T-helper 17 cell (primary cell): ENCODE data around the gene PCDH9. TPM values are rescaled to one million over a fixed set of nuclear protein-coding genes. Genes with fewer than 3 reads are reported as not detected.

Experiments used
- ATAC-seq: fragments of 150-1000 bp; cut with Tn5 transposase; 2 replicates; pipeline ENCODE4 v1.10.0; 2021; ENCODE audit warnings: mild to moderate bottlenecking, moderate library complexity
- DNase-seq, 3 donors: peaks; one replicate each; pipeline versions ENCODE4 v3.0.0 to v3.0.0-alpha.2; 2020 to 2021
- H3K9me3 ChIP-seq: one replicate; pipeline ENCODE4 v1.7.0; 2013; ENCODE audit warnings: low read length, mild to moderate bottlenecking; ENCODE audit not compliant: control insufficient read depth, poor library complexity, severe bottlenecking
- H3K27ac Mint-ChIP-seq: one replicate; pipeline ENCODE4 v1.8.0; 2022; ENCODE audit warnings: mild to moderate bottlenecking, moderate library complexity, mixed read lengths
- H3K27me3 Mint-ChIP-seq: one replicate; pipeline ENCODE4 v1.8.0; 2022; ENCODE audit warnings: mixed read lengths
- H3K36me3 Mint-ChIP-seq: one replicate; pipeline ENCODE4 v1.8.0; 2022; ENCODE audit warnings: low read depth, mixed read lengths
- H3K4me1 Mint-ChIP-seq: one replicate; pipeline ENCODE4 v1.8.0; 2022; ENCODE audit warnings: mild to moderate bottlenecking, mixed read lengths
- H3K4me3 Mint-ChIP-seq: one replicate; pipeline ENCODE4 v1.8.0; 2022; ENCODE audit warnings: mild to moderate bottlenecking, moderate library complexity, mixed read lengths
- total RNA-seq, 4 donors: library from RNA in 2 of 4; stranded (reverse) in 2 of 4; gene quantifications; one replicate each; pipeline ENCODE4 v1.2.3 and lab custom pipeline; 2022 to 2026

PCDH9 gene
- total RNA-seq, 2 donors from 2014 or later = 0.50 to 0.67 TPM

- DNase-seq = no peak
- no peaks in the 10 kb centered on the region for H3K36me3 Mint-ChIP-seq
- no peak for ATAC-seq
- no peaks in the 10 kb centered on the region for H3K9me3 ChIP-seq
- H3K4me3 Mint-ChIP-seq = no peak overlapping the region
- no peaks in the 10 kb centered on the region for H3K27me3 Mint-ChIP-seq
- no peak overlapping the region for H3K27ac Mint-ChIP-seq
- H3K4me1 Mint-ChIP-seq = no peaks in the 10 kb centered on the region
Observed at GRCh38 chr13:66489172-66489571, 741.0 kb downstream of the PCDH9 start.

- Mint-ChIP-seq H3K4me3 (no peak overlapping the region), H3K27me3 (no peaks in the 10 kb centered on the region), H3K36me3 (no peaks in the 10 kb centered on the region), H3K4me1 (no peaks in the 10 kb centered on the region), H3K27ac (no peak overlapping the region)
- DNase-seq (no peak), ATAC-seq (no peak)
- no peaks in the 10 kb centered on the region for H3K9me3 ChIP-seq
Observed at GRCh38 chr13:66483712-66484111, 746.4 kb downstream of the PCDH9 start.

GRCh38 chr13:66482836-66483235 lies 747.3 kb downstream of the PCDH9 start:
- Mint-ChIP-seq H3K27me3 (no peaks in the 10 kb centered on the region), H3K4me3 (no peak overlapping the region), H3K27ac (no peak overlapping the region), H3K36me3 (no peaks in the 10 kb centered on the region), H3K4me1 (no peaks in the 10 kb centered on the region)
- no peak for DNase-seq
- no peaks in the 10 kb centered on the region for H3K9me3 ChIP-seq
- no peak for ATAC-seq

- no peaks in the 10 kb centered on the region for H3K9me3 ChIP-seq
- no peak overlapping the region for H3K27ac Mint-ChIP-seq
- H3K36me3 Mint-ChIP-seq = no peaks in the 10 kb centered on the region
- DNase-seq (no peak), ATAC-seq (no peak)
- H3K4me1 Mint-ChIP-seq = no peaks in the 10 kb centered on the region
- H3K27me3 Mint-ChIP-seq = no peaks in the 10 kb centered on the region
- no peak overlapping the region for H3K4me3 Mint-ChIP-seq
Observed at GRCh38 chr13:66477816-66478215, 752.3 kb downstream of the PCDH9 start.

- Mint-ChIP-seq H3K27ac (no peak overlapping the region), H3K4me3 (no peak overlapping the region), H3K4me1 (no peaks in the 10 kb centered on the region), H3K27me3 (no peaks in the 10 kb centered on the region), H3K36me3 (no peaks in the 10 kb centered on the region)
- peaks cover under 1% of the 10 kb centered on the region for H3K9me3 ChIP-seq
- DNase-seq (no peak), ATAC-seq (no peak)
Observed at GRCh38 chr13:66475061-66475460, 755.1 kb downstream of the PCDH9 start.

- Mint-ChIP-seq H3K4me3 (no peak overlapping the region), H3K27me3 (no peaks in the 10 kb centered on the region), H3K36me3 (no peaks in the 10 kb centered on the region), H3K4me1 (no peaks in the 10 kb centered on the region), H3K27ac (no peak overlapping the region)
- no peak for ATAC-seq
- peaks cover 6% of the 10 kb centered on the region for H3K9me3 ChIP-seq
- no peak for DNase-seq
Observed at GRCh38 chr13:66469745-66470144, 760.4 kb downstream of the PCDH9 start.

GRCh38 chr13:66468656-66469055 lies 761.5 kb downstream of the PCDH9 start:
- Mint-ChIP-seq H3K27me3 (no peaks in the 10 kb centered on the region), H3K4me3 (no peak overlapping the region), H3K27ac (no peak overlapping the region), H3K36me3 (no peaks in the 10 kb centered on the region), H3K4me1 (no peaks in the 10 kb centered on the region)
- ATAC-seq (no peak), DNase-seq (no peak)
- H3K9me3 ChIP-seq = peaks cover 6% of the 10 kb centered on the region

- no peaks in the 10 kb centered on the region for H3K36me3 Mint-ChIP-seq
- H3K27me3 Mint-ChIP-seq = no peaks in the 10 kb centered on the region
- H3K9me3 ChIP-seq = no peaks in the 10 kb centered on the region
- H3K4me1 Mint-ChIP-seq = no peaks in the 10 kb centered on the region
- no peak overlapping the region for H3K27ac Mint-ChIP-seq
- ATAC-seq = no peak
- DNase-seq = no peak
- no peak overlapping the region for H3K4me3 Mint-ChIP-seq
Observed at GRCh38 chr13:66462187-66462586, 767.9 kb downstream of the PCDH9 start.

GRCh38 chr13:66461021-66461420 lies 769.1 kb downstream of the PCDH9 start:
- Mint-ChIP-seq H3K27me3 (no peaks in the 10 kb centered on the region), H3K36me3 (no peaks in the 10 kb centered on the region), H3K4me1 (no peaks in the 10 kb centered on the region), H3K27ac (no peak overlapping the region), H3K4me3 (no peak overlapping the region)
- no peak for DNase-seq
- H3K9me3 ChIP-seq = no peaks in the 10 kb centered on the region
- ATAC-seq = no peak

- DNase-seq (no peak), ATAC-seq (no peak)
- H3K36me3 Mint-ChIP-seq = no peaks in the 10 kb centered on the region
- no peaks in the 10 kb centered on the region for H3K4me1 Mint-ChIP-seq
- no peak overlapping the region for H3K27ac Mint-ChIP-seq
- H3K27me3 Mint-ChIP-seq = no peaks in the 10 kb centered on the region
- H3K9me3 ChIP-seq = no peaks in the 10 kb centered on the region
- no peak overlapping the region for H3K4me3 Mint-ChIP-seq
Observed at GRCh38 chr13:66459634-66460033, 770.5 kb downstream of the PCDH9 start.

GRCh38 chr13:66459143-66459542 lies 771.0 kb downstream of the PCDH9 start:
- no peaks in the 10 kb centered on the region for H3K27me3 Mint-ChIP-seq
- DNase-seq (no peak), ATAC-seq (no peak)
- no peaks in the 10 kb centered on the region for H3K36me3 Mint-ChIP-seq
- H3K27ac Mint-ChIP-seq = no peak overlapping the region
- H3K4me1 Mint-ChIP-seq = no peaks in the 10 kb centered on the region
- H3K4me3 Mint-ChIP-seq = no peak overlapping the region
- no peaks in the 10 kb centered on the region for H3K9me3 ChIP-seq

GRCh38 chr13:66446413-66446812 lies 783.7 kb downstream of the PCDH9 start:
- H3K4me3 Mint-ChIP-seq = no peak overlapping the region
- H3K36me3 Mint-ChIP-seq = no peaks in the 10 kb centered on the region
- no peak for ATAC-seq
- no peak for DNase-seq
- H3K27me3 Mint-ChIP-seq = no peaks in the 10 kb centered on the region
- no peaks in the 10 kb centered on the region for H3K4me1 Mint-ChIP-seq
- no peak overlapping the region for H3K27ac Mint-ChIP-seq
- H3K9me3 ChIP-seq = no peaks in the 10 kb centered on the region

- Mint-ChIP-seq H3K27ac (no peak overlapping the region), H3K27me3 (no peaks in the 10 kb centered on the region), H3K4me1 (no peaks in the 10 kb centered on the region), H3K36me3 (no peaks in the 10 kb centered on the region), H3K4me3 (no peak overlapping the region)
- ATAC-seq (no peak), DNase-seq (no peak)
- no peaks in the 10 kb centered on the region for H3K9me3 ChIP-seq
Observed at GRCh38 chr13:66443926-66444325, 786.2 kb downstream of the PCDH9 start.

- DNase-seq (no peak), ATAC-seq (no peak)
- H3K27ac Mint-ChIP-seq = no peak overlapping the region
- H3K27me3 Mint-ChIP-seq = no peaks in the 10 kb centered on the region
- no peaks in the 10 kb centered on the region for H3K4me1 Mint-ChIP-seq
- H3K4me3 Mint-ChIP-seq = no peak overlapping the region
- no peaks in the 10 kb centered on the region for H3K9me3 ChIP-seq
- H3K36me3 Mint-ChIP-seq = no peaks in the 10 kb centered on the region
Observed at GRCh38 chr13:66440938-66441337, 789.2 kb downstream of the PCDH9 start.

GRCh38 chr13:66430728-66431127 lies 799.4 kb downstream of the PCDH9 start:
- H3K9me3 ChIP-seq = no peaks in the 10 kb centered on the region
- Mint-ChIP-seq H3K27ac (no peak overlapping the region), H3K4me1 (no peaks in the 10 kb centered on the region), H3K36me3 (no peaks in the 10 kb centered on the region), H3K27me3 (no peaks in the 10 kb centered on the region), H3K4me3 (no peak overlapping the region)
- DNase-seq = no peak
- ATAC-seq = no peak
